Liver (tissue), 9 donors: Measurements from ENCODE around the gene RAD51B. TPM values are rescaled to one million over a fixed set of nuclear protein-coding genes. Genes with fewer than 3 reads are reported as not detected.

Experiments
- DNase-seq: peaks from one replicate; pipeline ENCODE4 v3.0.0-alpha.2; 2017; ENCODE audit warnings: low spot score
- H3K27ac ChIP-seq, 2 donors: one replicate each; pipeline ENCODE4 v1.7.0; 2013; ENCODE audit warnings: inconsistent platforms in 2 of 2, low read length in 2 of 2, control low read depth in 1 of 2, low read depth in 1 of 2, mild to moderate bottlenecking in 1 of 2
- H3K27me3 ChIP-seq, 4 donors: one replicate each; pipeline versions ENCODE4 v1.6.1 to v1.7.0; 2013; ENCODE audit warnings: low read length in 3 of 4, inconsistent platforms in 1 of 4, mild to moderate bottlenecking in 1 of 4, moderate library complexity in 1 of 4; ENCODE audit not compliant: control insufficient read depth in 4 of 4, insufficient read depth in 4 of 4
- H3K36me3 ChIP-seq, 4 donors: one replicate each; pipeline versions ENCODE4 v1.6.1 to v1.7.0; 2013; ENCODE audit warnings: low read length in 3 of 4, mild to moderate bottlenecking in 3 of 4, low read depth in 1 of 4, moderate library complexity in 1 of 4; ENCODE audit not compliant: control insufficient read depth in 4 of 4, insufficient read depth in 3 of 4
- H3K4me1 ChIP-seq, 4 donors: one replicate each; pipeline versions ENCODE4 v1.6.1 to v1.7.0; 2013; ENCODE audit warnings: low read length in 3 of 4, mild to moderate bottlenecking in 3 of 4, moderate library complexity in 1 of 4; ENCODE audit not compliant: control insufficient read depth in 4 of 4, insufficient read depth in 4 of 4
- H3K4me3 ChIP-seq, 3 donors: one replicate each; pipeline versions ENCODE4 v1.6.1 to v1.7.0; 2013; ENCODE audit warnings: low read length in 3 of 3, control low read depth in 1 of 3, low read depth in 1 of 3, mild to moderate bottlenecking in 1 of 3
- H3K9ac ChIP-seq, 2 donors: one replicate each; pipeline ENCODE4 v1.7.0; 2013; ENCODE audit warnings: low read length in 2 of 2, mild to moderate bottlenecking in 2 of 2, moderate library complexity in 2 of 2, control low read depth in 1 of 2, low read depth in 1 of 2
- H3K9me3 ChIP-seq, 4 donors: one replicate each; pipeline versions ENCODE4 v1.6.1 to v1.7.0; 2013; ENCODE audit warnings: low read length in 3 of 4; ENCODE audit not compliant: control insufficient read depth in 4 of 4
- FOXA1 ChIP-seq: IDR thresholded peaks from 2 replicates; pipeline ENCODE4 v1.6.1; 2016; ENCODE audit warnings: antibody characterized with exemption
- FOXA2 ChIP-seq: IDR thresholded peaks from 2 replicates; pipeline ENCODE4 v1.6.1; 2016; ENCODE audit warnings: antibody characterized with exemption
- GABPA ChIP-seq, 2 donors: IDR thresholded peaks in 1 of 2; conservative IDR thresholded peaks in 1 of 2; 2 replicates each; pipeline ENCODE4 v1.6.1; 2016; ENCODE audit warnings: antibody characterized with exemption in 2 of 2, mild to moderate bottlenecking in 1 of 2, moderate library complexity in 1 of 2
- HNF4A ChIP-seq, 2 donors: conservative IDR thresholded peaks; 2 replicates each; pipeline ENCODE4 v1.6.1; 2016; ENCODE audit warnings: antibody characterized with exemption in 2 of 2, mild to moderate bottlenecking in 2 of 2
- HNF4G ChIP-seq: IDR thresholded peaks from 2 replicates; pipeline ENCODE4 v1.6.1; 2016; ENCODE audit warnings: antibody characterized with exemption
- JUND ChIP-seq, 2 donors: IDR thresholded peaks; 2 replicates each; pipeline ENCODE4 v1.6.1; 2016; ENCODE audit warnings: antibody characterized with exemption in 2 of 2
- NR2F2 ChIP-seq: IDR thresholded peaks from 2 replicates; pipeline ENCODE4 v1.6.1; 2016; ENCODE audit warnings: antibody characterized with exemption
- RAD21 ChIP-seq, 2 donors: IDR thresholded peaks; 2 replicates each; pipeline ENCODE4 v1.6.1; 2016; ENCODE audit warnings: antibody characterized with exemption in 2 of 2, mild to moderate bottlenecking in 2 of 2
- SP1 ChIP-seq: IDR thresholded peaks from 2 replicates; pipeline ENCODE4 v1.6.1; 2018; ENCODE audit warnings: antibody characterized with exemption, mild to moderate bottlenecking
- YY1 ChIP-seq: IDR thresholded peaks from 2 replicates; pipeline ENCODE4 v1.6.1; 2016; ENCODE audit warnings: antibody characterized with exemption, mild to moderate bottlenecking
- WGBS: extraction: QIAGEN DNeasy Blood & Tissue Kit; methylation state at CpG from one replicate; pipeline ENCODE4 v1.1.7; 2013; 5-methylcytosine and 5-hydroxymethylcytosine counted together
- polyA plus RNA-seq, 2 donors: library from polyadenylated mRNA; stranded (reverse) in 1 of 2; unstranded in 1 of 2; fragments of 200-250 nt in 1 of 2; fragments of >200 nt in 1 of 2; fragmentation: Nextera tagmentation in 1 of 2; extraction: Ambion mirVana in 1 of 2; gene quantifications; one replicate each; pipeline versions ENCODE4 v1.2.1 to v1.2.3, GENCODE V29; 2013 to 2015
- total RNA-seq, 2 donors: library from RNA; depleted of rRNA; stranded (reverse); fragments of >200 nt; gene quantifications; one replicate each; pipeline ENCODE4 v1.2.3, GENCODE V29; 2014
- TF ChIP-seq, protein P1 (sequence below): IDR thresholded peaks from 2 replicates; pipeline ENCODE4 v1.6.1; 2016; ENCODE audit warnings: antibody characterized with exemption
- TF ChIP-seq, protein P2 (sequence below): IDR thresholded peaks from 2 replicates; pipeline ENCODE4 v1.6.1; 2016; ENCODE audit warnings: antibody characterized with exemption, mild to moderate bottlenecking
- TF ChIP-seq, protein P3 (sequence below): IDR thresholded peaks from 2 replicates; pipeline ENCODE4 v1.6.1; 2016; ENCODE audit warnings: antibody characterized with exemption
- donor health status: healthy.
- donor health status: healthy.
- donor health status: healthy.
- donor health status: healthy.
- donor health status: healthy.

Gene RAD51B
- total and polyA plus RNA-seq, 4 donors, result 0.81 to 12.9 (median 2.4) TPM

DNA sequence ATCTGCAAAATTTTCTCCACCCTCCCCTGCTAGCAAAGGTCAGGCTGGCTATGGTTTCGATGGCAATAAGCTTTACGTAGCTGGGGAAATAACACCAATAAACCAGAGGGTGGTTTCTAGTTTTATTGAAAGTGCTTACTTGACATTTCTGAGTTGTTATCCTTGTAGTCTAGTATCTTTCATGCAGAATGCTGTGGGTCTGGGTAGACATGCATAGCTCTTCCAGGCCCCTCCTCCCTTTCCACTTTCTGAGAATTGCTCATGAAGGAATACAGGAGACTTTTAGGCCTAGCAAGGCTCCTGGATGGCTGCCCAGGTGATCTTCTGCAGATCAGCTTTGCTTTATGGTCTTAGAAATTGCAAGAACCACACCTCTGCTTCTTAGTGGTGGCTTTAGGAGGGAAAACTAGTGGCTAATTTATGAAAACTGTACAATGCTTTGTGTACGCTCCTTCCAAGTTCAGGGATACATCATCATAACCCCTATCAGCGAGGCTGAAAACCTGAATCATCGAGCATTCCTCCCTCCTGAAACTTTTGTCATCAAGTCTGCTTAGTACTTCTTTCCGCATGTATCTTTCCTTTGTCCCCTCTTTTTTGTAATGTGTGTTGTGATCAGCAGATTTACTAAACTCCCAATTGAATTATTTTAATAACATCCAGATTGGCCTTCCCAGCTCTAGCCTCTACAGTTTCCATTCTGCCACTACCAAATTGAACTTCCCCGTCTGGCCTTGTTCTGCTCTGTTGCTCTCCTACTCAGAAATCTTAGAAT is 473.0 kb downstream of the RAD51B start:
- no peaks in the 10 kb centered on the region for H3K36me3 ChIP-seq

GRCh38 chr14:68293404-68293803 is 473.8 kb downstream of the RAD51B start:
- Histone ChIP-seq H3K9ac (no peak overlapping the region), H3K36me3 (no peaks in the 10 kb centered on the region), H3K4me1 (no peaks in the 10 kb centered on the region), H3K27ac (no peak overlapping the region), H3K9me3 (no peaks in the 10 kb centered on the region), H3K4me3 (no peak overlapping the region), H3K27me3 (no peaks in the 10 kb centered on the region)
- no peak for TF ChIP-seq FOXA2
- no peak for TF ChIP-seq SP1
- TF ChIP-seq, protein P1, sequence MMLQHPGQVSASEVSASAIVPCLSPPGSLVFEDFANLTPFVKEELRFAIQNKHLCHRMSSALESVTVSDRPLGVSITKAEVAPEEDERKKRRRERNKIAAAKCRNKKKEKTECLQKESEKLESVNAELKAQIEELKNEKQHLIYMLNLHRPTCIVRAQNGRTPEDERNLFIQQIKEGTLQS, result no peak
- TF ChIP-seq HNF4G, result no peak
- TF ChIP-seq GABPA (IDR thresholded peaks at IDR 0.05 in 1 of 2, conservative IDR thresholded peaks at IDR 0.05 in 1 of 2), result no peak
- DNase-seq, result no peak
- whole genome bisulfite sequencing, result 57% methylated on average over 5 of the region's 5 CpGs

More for the DNA sequence above, 473.0 kb downstream of the RAD51B start:
- H3K4me3 ChIP-seq, result no peak overlapping the region
- no peaks in the 10 kb centered on the region for H3K4me1 ChIP-seq
- H3K27me3 ChIP-seq, result no peaks in the 10 kb centered on the region
- TF ChIP-seq, protein P2, sequence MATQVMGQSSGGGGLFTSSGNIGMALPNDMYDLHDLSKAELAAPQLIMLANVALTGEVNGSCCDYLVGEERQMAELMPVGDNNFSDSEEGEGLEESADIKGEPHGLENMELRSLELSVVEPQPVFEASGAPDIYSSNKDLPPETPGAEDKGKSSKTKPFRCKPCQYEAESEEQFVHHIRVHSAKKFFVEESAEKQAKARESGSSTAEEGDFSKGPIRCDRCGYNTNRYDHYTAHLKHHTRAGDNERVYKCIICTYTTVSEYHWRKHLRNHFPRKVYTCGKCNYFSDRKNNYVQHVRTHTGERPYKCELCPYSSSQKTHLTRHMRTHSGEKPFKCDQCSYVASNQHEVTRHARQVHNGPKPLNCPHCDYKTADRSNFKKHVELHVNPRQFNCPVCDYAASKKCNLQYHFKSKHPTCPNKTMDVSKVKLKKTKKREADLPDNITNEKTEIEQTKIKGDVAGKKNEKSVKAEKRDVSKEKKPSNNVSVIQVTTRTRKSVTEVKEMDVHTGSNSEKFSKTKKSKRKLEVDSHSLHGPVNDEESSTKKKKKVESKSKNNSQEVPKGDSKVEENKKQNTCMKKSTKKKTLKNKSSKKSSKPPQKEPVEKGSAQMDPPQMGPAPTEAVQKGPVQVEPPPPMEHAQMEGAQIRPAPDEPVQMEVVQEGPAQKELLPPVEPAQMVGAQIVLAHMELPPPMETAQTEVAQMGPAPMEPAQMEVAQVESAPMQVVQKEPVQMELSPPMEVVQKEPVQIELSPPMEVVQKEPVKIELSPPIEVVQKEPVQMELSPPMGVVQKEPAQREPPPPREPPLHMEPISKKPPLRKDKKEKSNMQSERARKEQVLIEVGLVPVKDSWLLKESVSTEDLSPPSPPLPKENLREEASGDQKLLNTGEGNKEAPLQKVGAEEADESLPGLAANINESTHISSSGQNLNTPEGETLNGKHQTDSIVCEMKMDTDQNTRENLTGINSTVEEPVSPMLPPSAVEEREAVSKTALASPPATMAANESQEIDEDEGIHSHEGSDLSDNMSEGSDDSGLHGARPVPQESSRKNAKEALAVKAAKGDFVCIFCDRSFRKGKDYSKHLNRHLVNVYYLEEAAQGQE, result no peak
- TF ChIP-seq, protein P1, result no peak
- TF ChIP-seq RAD21 (IDR thresholded peaks at IDR 0.05), result no peak
- TF ChIP-seq YY1, result no peak
- TF ChIP-seq JUND (IDR thresholded peaks at IDR 0.05), result no peak
- no peak for TF ChIP-seq HNF4A (conservative IDR thresholded peaks at IDR 0.05)
- no peak for TF ChIP-seq NR2F2
- no peak for TF ChIP-seq FOXA1
- no peak for TF ChIP-seq HNF4G
- TF ChIP-seq, protein P3, sequence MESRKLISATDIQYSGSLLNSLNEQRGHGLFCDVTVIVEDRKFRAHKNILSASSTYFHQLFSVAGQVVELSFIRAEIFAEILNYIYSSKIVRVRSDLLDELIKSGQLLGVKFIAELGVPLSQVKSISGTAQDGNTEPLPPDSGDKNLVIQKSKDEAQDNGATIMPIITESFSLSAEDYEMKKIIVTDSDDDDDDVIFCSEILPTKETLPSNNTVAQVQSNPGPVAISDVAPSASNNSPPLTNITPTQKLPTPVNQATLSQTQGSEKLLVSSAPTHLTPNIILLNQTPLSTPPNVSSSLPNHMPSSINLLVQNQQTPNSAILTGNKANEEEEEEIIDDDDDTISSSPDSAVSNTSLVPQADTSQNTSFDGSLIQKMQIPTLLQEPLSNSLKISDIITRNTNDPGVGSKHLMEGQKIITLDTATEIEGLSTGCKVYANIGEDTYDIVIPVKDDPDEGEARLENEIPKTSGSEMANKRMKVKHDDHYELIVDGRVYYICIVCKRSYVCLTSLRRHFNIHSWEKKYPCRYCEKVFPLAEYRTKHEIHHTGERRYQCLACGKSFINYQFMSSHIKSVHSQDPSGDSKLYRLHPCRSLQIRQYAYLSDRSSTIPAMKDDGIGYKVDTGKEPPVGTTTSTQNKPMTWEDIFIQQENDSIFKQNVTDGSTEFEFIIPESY, result no peak
- 87% methylated on average over 7 of the region's 7 CpGs for WGBS
- H3K9me3 ChIP-seq, result no peaks in the 10 kb centered on the region
- H3K9ac ChIP-seq, result no peak overlapping the region
- DNase-seq, result no peak
- no peak overlapping the region for H3K27ac ChIP-seq
